GM15510 (cell line): ENCODE results near the gene GRB10.

Source experiments
- POLR2A ChIP-seq: IDR thresholded peaks from 3 replicates; pipeline ENCODE4 v1.6.1; 2011; ENCODE audit warnings: borderline replicate concordance; ENCODE audit not compliant: insufficient read length; ENCODE audit errors: extremely low read depth

The GRB10 gene

GRCh38 chr7:50614721-50615518 is 167.8 kb downstream of the GRB10 start:
- TF ChIP-seq POLR2A: no peak

GRCh38 chr7:50613473-50613872 is 169.2 kb downstream of the GRB10 start:
- TF ChIP-seq POLR2A: no peak

- no peak for TF ChIP-seq POLR2A
Measured at GRCh38 chr7:50612704-50613103, 170.0 kb downstream of the GRB10 start.

GRCh38 chr7:50610521-50611277 is 172.0 kb downstream of the GRB10 start:
- no peak for TF ChIP-seq POLR2A

- no peak for TF ChIP-seq POLR2A
Measured at GRCh38 chr7:50608196-50608906, 174.3 kb downstream of the GRB10 start.

GRCh38 chr7:50607524-50608125 is 175.1 kb downstream of the GRB10 start:
- TF ChIP-seq POLR2A: no peak

- TF ChIP-seq POLR2A: no peak
Measured at GRCh38 chr7:50605059-50605458, 177.6 kb downstream of the GRB10 start.

GRCh38 chr7:50603287-50603686 is 179.4 kb downstream of the GRB10 start:
- no peak for TF ChIP-seq POLR2A

- TF ChIP-seq POLR2A: no peak
Measured at GRCh38 chr7:50599385-50599784, 183.3 kb downstream of the GRB10 start.

- no peak for TF ChIP-seq POLR2A
Measured at GRCh38 chr7:50598460-50599343, 184.0 kb downstream of the GRB10 start.

- TF ChIP-seq POLR2A: no peak
Measured at GRCh38 chr7:50596484-50596883, 186.2 kb downstream of the GRB10 start.

GRCh38 chr7:50595491-50596102 is 187.1 kb downstream of the GRB10 start:
- no peak for TF ChIP-seq POLR2A

- TF ChIP-seq POLR2A: no peak
Measured at GRCh38 chr7:50594734-50595485, 187.8 kb downstream of the GRB10 start.
